Immature natural killer cell (primary cell): ENCODE data around the gene HSD17B7. TPM values are rescaled to one million over a fixed set of nuclear protein-coding genes. Genes with fewer than 3 reads are reported as not detected.
"Not testable (repeated sequence)": the region's sequence is repeated elsewhere in the genome, so short reads cannot be mapped to it uniquely, and the experiment has no call there.

Experiments used
- DNase-seq, 3 donors: peaks; one replicate each; pipeline ENCODE4 v3.0.0; 2022; ENCODE audit warnings: mixed read lengths in 1 of 3
- H3K27ac Mint-ChIP-seq, 6 donors: one replicate each; pipeline ENCODE4 v1.8.0; 2020; ENCODE audit warnings: mixed read lengths in 6 of 6, mild to moderate bottlenecking in 5 of 6, inconsistent platforms in 4 of 6, moderate library complexity in 3 of 6
- H3K27me3 Mint-ChIP-seq, 3 donors: one replicate each; pipeline ENCODE4 v1.8.0; 2020 to 2021; ENCODE audit warnings: low read depth in 3 of 3, mild to moderate bottlenecking in 3 of 3, mixed read lengths in 3 of 3, moderate library complexity in 3 of 3, inconsistent platforms in 1 of 3
- H3K36me3 Mint-ChIP-seq, 3 donors: one replicate each; pipeline ENCODE4 v1.8.0; 2020; ENCODE audit warnings: mixed read lengths in 3 of 3, inconsistent platforms in 2 of 3, mild to moderate bottlenecking in 2 of 3
- H3K4me1 Mint-ChIP-seq, 2 donors: one replicate each; pipeline ENCODE4 v1.8.0; 2020; ENCODE audit warnings: inconsistent platforms in 2 of 2, mild to moderate bottlenecking in 2 of 2, mixed read lengths in 2 of 2, moderate library complexity in 1 of 2
- H3K4me3 Mint-ChIP-seq, 5 donors: one replicate each; pipeline ENCODE4 v1.8.0; 2020; ENCODE audit warnings: mild to moderate bottlenecking in 5 of 5, mixed read lengths in 5 of 5, inconsistent platforms in 3 of 5, moderate library complexity in 3 of 5
- H3K9me3 Mint-ChIP-seq, 6 donors: one replicate each; pipeline ENCODE4 v1.8.0; 2020; ENCODE audit warnings: mild to moderate bottlenecking in 6 of 6, mixed read lengths in 6 of 6, inconsistent platforms in 4 of 6, moderate library complexity in 3 of 6
- polyA plus RNA-seq, 3 donors: library from polyadenylated mRNA; unstranded; fragments of 300-500 nt; fragmentation: Illumina TruSeq; gene quantifications; one replicate each; pipeline ENCODE4 v1.2.3, GENCODE V29; 2021

The HSD17B7 gene
- polyA plus RNA-seq, 3 donors from 2014 or later = 25.8 to 30.3 (median 27.4) TPM

DNA sequence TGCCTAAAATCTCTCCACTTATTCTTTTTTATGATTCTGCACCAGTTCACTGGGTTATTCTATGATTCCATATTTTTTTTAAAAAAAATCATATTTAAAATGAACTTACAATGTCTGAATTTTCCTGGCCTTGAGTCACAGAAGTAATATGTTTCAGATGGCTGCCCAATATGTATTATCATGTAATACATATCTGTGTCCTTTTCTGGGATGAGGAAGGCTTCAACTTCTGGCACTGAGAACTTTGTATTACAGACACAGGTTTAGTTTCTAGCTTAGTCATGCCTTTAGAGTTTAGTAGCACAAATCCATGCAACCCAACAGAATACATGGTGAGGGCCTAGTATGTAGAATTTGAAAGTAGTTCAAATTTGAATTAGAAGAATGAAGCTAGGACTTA, 7.8 kb upstream of the HSD17B7 start:
- Mint-ChIP-seq H3K4me3 (no peak overlapping the region), H3K36me3 (peaks cover 0 to 19% (median 10%) of the 10 kb centered on the region in 3 donors), H3K27me3 (peaks cover 0 to 9% (median 2%) of the 10 kb centered on the region in 3 donors), H3K9me3 (no peaks in the 10 kb centered on the region), H3K27ac (no peak overlapping the region), H3K4me1 (no peaks in the 10 kb centered on the region)
- DNase-seq = no peak

DNA sequence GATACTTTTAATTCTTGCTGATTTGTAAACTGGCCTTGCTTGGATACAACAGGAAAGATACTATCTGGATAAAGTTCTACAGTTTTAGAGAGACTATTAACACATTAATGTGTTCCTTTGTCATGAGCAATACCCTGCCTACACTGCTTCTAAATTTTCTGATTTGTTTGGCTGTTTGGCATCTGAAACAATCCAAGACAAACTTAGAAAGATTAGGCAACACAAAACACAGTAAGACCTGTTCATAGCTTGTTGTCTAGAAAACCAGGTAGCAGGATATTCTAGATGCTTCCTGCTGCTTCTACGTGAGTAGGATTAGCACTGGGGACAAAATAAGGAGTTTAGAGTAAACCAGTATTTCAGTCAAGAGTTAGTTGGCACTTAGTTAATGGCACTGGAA, 5.6 kb upstream of the HSD17B7 start:
- H3K4me3 Mint-ChIP-seq, DNase-seq, H3K27me3 Mint-ChIP-seq, H3K4me1 Mint-ChIP-seq, H3K27ac Mint-ChIP-seq, H3K9me3 Mint-ChIP-seq: not testable (repeated sequence)
- peaks cover 0 to 12% (median 8%) of the 10 kb centered on the region in 3 donors for H3K36me3 Mint-ChIP-seq

DNA sequence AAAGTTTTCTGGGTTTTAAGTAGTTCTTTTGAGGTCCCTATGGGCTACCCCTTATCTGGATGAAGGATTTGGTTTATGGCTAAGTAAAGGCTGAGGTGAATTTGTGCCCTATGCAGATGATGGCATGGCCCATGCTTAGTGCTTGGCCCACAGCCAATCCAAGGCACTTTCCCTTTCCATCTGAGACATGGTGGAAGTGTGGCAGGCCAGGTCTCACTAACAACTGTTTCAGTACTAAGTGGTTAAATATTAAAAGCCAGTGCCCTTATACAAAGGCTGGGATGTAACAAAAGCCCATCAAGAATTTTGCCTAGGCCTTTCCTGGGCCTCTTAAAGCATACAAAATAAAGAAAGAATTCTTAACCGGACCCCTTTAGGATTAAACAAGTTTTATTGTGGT, 1.7 kb upstream of the HSD17B7 start:
- not testable (repeated sequence) for H3K9me3 Mint-ChIP-seq, H3K4me3 Mint-ChIP-seq, H3K36me3 Mint-ChIP-seq, DNase-seq, H3K27me3 Mint-ChIP-seq
- H3K27ac Mint-ChIP-seq = peak overlapping the region in 2 of 6 donors; percentile 35 to 64
- H3K4me1 Mint-ChIP-seq = peaks cover 9 to 11% of the 10 kb centered on the region in 2 donors

DNA sequence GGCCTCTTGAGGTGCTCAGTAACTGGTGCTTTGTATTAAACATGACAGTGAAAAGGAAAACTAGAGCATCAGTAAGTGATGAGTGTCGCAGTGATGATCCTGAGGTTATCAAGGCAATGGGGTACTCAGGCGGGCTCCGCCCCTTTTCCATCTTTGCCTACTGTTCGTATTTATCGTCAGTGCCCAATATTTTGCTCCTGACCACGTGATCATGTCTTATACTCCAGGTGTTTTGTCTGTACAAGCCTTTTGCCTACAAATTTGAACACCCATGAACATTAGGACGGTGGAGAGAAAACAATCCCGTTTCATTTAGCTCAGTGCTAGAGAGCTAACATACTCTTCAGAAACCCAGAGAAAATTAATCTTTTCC, 469 bp downstream of the HSD17B7 start:
- DNase-seq = peak in 1 of 3 donors; percentile 6
- not testable (repeated sequence) for H3K27me3 Mint-ChIP-seq, H3K36me3 Mint-ChIP-seq, H3K9me3 Mint-ChIP-seq
- Mint-ChIP-seq H3K4me1 (peaks cover 9 to 11% of the 10 kb centered on the region in 2 donors), H3K27ac (peak overlapping the region; percentile 88 to 98 (median 95)), H3K4me3 (peak overlapping the region; percentile 92 to 94 (median 94))

DNA sequence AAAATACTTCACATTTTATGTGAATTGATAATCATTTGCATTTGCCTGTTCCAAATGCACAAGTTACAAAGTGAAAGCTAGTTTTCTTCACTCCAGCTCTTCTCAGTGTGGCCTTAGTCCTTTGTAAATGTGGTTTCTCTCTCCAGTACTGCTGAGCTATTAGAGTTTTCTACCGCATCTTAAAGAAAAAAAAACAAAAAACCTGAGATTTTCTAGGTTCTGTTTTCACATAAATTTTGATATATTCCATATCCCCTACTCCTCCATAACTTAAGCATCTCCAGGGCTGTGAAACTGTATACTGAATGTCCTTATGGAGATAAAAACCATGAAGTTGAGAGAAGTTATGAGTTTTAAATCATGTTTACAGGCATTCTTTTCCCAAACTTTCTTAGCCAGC, 3.8 kb downstream of the HSD17B7 start:
- H3K4me3 Mint-ChIP-seq, H3K27ac Mint-ChIP-seq, DNase-seq, H3K9me3 Mint-ChIP-seq, H3K27me3 Mint-ChIP-seq: not testable (repeated sequence)
- H3K4me1 Mint-ChIP-seq = peaks cover 9 to 11% of the 10 kb centered on the region in 2 donors
- peaks cover 0 to 18% (median 6%) of the 10 kb centered on the region in 3 donors for H3K36me3 Mint-ChIP-seq

DNA sequence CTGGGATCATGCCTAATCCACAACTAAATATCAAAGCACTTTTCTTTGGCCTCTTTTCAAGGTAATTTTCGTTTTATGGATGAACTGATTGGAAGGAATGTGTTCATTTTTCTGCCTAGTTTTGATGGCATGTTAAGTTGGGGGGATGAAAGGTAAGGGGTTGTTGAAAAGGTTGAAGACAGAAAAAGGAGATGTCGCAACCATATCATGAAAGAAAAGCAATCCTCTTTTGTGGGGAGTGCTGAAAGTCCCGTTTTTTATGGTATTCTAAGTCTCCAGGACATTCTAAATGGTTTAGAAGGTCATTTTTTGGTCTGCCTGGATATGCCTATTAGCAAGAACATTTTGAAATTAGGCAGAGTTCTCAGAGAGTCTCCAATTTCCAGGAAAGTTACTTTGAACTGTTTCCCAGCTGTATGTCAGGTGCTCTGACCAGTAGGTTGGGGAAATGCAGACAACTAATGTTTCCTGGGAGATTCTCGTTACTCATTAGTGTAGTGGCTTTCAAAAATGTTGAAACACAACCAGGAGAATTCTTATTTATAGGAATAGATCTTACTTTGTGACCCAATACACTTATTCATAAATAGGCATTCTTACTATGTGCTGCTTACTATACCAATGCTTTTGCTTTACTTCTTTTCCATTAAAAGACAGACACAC, 6.2 kb downstream of the HSD17B7 start:
- not testable (repeated sequence) for H3K4me3 Mint-ChIP-seq, DNase-seq, H3K27me3 Mint-ChIP-seq, H3K9me3 Mint-ChIP-seq, H3K4me1 Mint-ChIP-seq
- peaks cover 8 to 38% (median 15%) of the 10 kb centered on the region in 3 donors for H3K36me3 Mint-ChIP-seq
- peak overlapping the region in 1 of 6 donors; percentile 1 for H3K27ac Mint-ChIP-seq

DNA sequence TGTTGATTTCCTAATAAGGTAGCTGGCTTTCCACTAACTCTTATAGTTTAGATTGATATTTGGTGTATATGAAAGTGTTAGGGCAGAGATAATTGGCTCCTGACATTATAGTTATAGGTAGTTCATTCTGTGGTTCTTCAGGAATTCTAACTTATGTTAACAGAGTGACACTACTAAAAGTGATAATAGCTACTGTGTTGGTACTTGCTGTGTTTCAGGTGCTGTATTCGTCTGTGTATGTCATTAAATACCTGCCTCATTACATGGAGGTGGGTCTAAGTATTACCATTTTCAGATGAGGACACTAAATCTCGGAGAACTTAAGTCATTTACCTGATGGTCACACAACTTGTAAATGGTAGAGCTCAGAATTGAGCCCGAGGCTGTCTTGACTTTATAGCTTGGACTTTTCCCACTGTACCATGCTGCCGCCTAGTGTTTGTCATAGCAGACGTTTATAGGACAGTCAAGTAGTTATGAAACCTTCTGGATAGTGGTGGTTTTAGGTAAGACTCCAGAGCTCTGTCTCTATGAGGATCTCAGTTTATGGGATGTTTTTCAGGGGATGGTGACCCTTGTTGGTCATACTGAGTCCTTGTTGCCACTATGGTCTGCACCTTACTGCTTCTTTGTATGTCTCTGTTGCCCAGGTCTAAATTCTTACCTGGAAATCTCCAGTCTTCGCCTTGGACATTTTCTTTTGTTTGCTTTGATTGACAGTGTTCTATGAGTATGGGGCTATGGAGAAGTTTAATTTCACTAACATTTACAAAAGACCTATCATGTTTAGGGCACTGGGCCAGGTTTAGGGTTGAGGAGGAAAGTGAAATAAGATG, 9.7 kb downstream of the HSD17B7 start:
- DNase-seq, H3K4me3 Mint-ChIP-seq, H3K9me3 Mint-ChIP-seq, H3K4me1 Mint-ChIP-seq, H3K27me3 Mint-ChIP-seq: not testable (repeated sequence)
- peaks cover 13 to 45% (median 18%) of the 10 kb centered on the region in 3 donors for H3K36me3 Mint-ChIP-seq
- peak overlapping the region in 1 of 6 donors; percentile 38 for H3K27ac Mint-ChIP-seq

DNA sequence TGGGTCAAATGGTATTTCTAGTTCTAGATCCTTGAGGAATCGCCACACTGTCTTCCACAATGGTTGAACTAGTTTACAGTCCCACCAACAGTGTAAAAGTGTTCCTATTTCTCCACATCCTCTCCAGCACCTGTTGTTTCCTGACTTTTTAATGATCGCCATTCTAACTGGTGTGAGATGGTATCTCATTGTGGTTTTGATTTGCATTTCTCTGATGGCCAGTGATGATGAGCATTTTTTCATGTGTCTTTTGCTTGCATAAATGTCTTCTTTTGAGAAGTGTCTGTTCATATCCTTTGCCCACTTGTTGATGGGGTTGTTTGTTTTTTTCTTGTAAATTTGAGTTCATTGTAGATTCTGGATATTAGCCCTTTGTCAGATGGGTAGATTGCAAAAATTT, 17.0 kb downstream of the HSD17B7 start:
- not testable (repeated sequence) for H3K4me1 Mint-ChIP-seq, DNase-seq, H3K4me3 Mint-ChIP-seq, H3K9me3 Mint-ChIP-seq, H3K27me3 Mint-ChIP-seq, H3K27ac Mint-ChIP-seq
- H3K36me3 Mint-ChIP-seq = peaks cover 20 to 48% (median 22%) of the 10 kb centered on the region in 3 donors

DNA sequence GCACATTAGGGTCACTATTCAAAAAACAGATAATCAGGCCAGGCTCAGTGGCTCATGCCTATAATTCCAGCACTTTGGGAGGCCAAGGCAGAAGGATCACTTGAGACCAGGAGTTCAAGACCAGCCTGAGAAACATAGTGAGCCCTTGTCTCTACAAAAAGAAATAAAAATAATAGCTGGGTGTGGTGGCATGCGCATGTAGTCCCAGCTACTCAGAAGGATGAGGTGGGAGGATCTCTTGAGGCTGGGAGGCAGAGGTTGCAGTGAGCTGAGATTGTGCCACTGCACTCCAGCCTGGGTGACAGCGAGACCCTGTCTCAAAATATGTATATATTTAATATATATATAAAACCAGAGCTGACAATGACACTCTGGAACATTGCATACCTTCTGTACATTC, 21.9 kb downstream of the HSD17B7 start:
- H3K27ac Mint-ChIP-seq, H3K9me3 Mint-ChIP-seq, DNase-seq, H3K4me3 Mint-ChIP-seq, H3K4me1 Mint-ChIP-seq, H3K27me3 Mint-ChIP-seq: not testable (repeated sequence)
- H3K36me3 Mint-ChIP-seq = peaks cover 5 to 28% (median 9%) of the 10 kb centered on the region in 3 donors

DNA sequence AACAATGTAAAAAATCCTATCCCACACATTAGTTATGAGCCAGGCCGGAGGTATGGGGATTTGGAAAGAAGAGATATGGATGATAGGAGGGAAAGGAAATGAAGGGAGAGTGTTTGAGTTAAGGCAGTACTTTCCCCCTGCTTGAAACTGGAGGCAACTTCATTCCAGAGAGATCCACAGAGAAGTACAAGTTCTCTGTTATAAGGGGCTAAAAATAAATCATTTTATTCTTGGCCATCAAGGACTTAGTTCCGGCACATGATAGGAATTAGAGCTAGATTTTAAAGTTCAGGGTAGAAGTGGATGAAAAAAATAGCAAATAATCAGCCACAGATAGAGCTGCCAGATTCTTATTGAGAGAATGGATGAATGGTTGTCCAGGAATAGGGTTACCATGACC, 27.6 kb downstream of the HSD17B7 start:
- H3K9me3 Mint-ChIP-seq, H3K4me3 Mint-ChIP-seq, H3K27ac Mint-ChIP-seq, H3K36me3 Mint-ChIP-seq, H3K27me3 Mint-ChIP-seq, DNase-seq: not testable (repeated sequence)
- peaks cover 12 to 17% of the 10 kb centered on the region in 2 donors for H3K4me1 Mint-ChIP-seq

DNA sequence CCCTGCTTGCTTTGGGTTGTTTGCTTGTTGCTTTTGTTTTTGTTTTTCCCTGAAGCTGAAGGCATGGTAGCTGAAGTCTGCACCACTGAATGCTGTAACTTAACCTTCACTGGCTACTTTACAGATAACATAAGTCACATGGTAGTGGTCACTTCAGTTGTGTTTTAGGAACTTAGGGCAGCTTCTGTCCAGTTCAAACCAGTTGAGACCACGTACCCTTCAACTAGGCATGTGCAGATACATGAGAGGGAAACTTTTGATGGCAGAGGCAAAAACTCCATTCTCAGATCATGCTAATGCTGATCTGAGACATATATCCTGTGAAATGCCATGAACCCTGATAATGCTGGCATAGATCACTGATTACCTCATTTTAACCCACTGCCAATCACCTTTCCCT, 28.2 kb downstream of the HSD17B7 start:
- H3K27me3 Mint-ChIP-seq, H3K4me3 Mint-ChIP-seq, H3K9me3 Mint-ChIP-seq, H3K27ac Mint-ChIP-seq, DNase-seq, H3K36me3 Mint-ChIP-seq: not testable (repeated sequence)
- H3K4me1 Mint-ChIP-seq = peaks cover 14 to 22% of the 10 kb centered on the region in 2 donors

DNA sequence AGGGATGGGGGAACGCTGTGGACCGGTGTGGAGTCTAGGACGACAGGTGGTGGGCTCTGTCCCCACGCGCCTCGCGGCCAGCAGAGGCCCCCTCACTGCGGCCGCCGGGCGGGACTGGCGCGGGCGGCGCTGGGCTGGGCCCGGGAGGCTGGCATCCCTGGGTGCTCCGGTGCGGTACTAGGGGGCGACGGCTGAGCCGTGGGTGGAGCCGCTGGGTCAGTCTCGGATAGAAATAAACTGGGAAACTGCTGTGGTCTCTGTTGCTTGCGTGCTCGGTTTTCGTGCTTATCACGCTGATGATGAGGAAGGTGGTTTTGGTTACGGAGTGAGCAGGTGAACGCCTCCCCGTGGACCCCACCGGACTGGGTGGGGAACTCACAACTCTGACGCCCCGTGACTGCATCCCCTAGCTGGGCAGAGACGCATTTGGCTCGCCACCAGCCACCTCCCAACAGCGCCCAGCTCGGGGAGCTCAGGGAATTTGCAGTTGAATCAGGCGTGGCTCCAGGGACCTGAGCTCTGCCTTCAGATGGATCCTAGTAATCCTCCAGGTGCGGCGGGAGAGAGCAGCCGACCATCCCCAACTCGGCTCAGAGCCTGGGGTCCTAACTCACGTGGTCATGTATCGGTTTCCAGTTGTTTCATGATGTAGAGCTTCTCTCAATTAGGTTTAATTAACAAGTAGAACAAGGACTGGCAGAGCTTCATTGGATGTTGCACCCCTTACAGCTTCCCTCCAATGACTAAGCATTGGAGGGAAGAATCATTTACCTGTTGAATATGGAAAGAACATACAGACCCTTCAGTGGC, 32.1 kb downstream of the HSD17B7 start:
- H3K4me1 Mint-ChIP-seq = peaks cover 14 to 28% of the 10 kb centered on the region in 2 donors
- peak overlapping the region in 5 of 6 donors; percentile 27 to 78 (median 48) for H3K27ac Mint-ChIP-seq
- peaks cover 0 to 10% (median 6%) of the 10 kb centered on the region in 3 donors for H3K27me3 Mint-ChIP-seq

DNA sequence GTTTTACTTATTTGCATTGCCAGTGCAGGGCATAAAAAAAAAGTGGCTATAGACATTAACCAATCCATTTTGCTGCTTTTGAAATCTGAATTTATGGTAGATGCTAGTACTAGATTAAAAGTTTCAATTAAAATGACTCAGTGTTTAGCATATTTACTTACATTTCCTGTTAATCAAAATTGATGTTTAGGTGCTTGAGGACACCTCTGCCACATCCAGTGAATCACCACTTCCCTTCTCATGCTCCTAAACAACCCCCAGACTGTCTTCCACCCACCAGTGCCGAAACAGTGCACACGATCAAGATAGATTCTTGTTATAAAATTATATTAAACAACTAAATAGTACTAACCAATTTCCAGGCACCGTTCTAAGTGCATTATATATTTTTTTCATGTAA, 32.7 kb downstream of the HSD17B7 start:
- Mint-ChIP-seq H3K9me3 (no peaks in the 10 kb centered on the region), H3K36me3 (no peaks in the 10 kb centered on the region), H3K27me3 (peaks cover 0 to 10% (median 6%) of the 10 kb centered on the region in 3 donors), H3K4me3 (peak overlapping the region in 4 of 5 donors; percentile 54 to 76 (median 68)), H3K27ac (peak overlapping the region in 3 of 6 donors; percentile 27 to 78 (median 71)), H3K4me1 (peaks cover 14 to 28% of the 10 kb centered on the region in 2 donors)
- peak in 2 of 3 donors; percentile 9 to 18 for DNase-seq

More for the DNA sequence above, 32.1 kb downstream of the HSD17B7 start:
- H3K36me3 Mint-ChIP-seq = no peaks in the 10 kb centered on the region
- H3K9me3 Mint-ChIP-seq = no peaks in the 10 kb centered on the region
- H3K4me3 Mint-ChIP-seq = peak overlapping the region; percentile 66 to 87 (median 68)
- DNase-seq = peak; percentile 12 to 21 (median 13)
